GM11168 (cell line): ENCODE measurements around the gene RWDD2A.

Experiments
- in situ Hi-C: fragments of 300-500 bp; cut with MboI; formaldehyde crosslinking; loops from one replicate; pipeline ENCODE4 v1.12.0; 2022; ENCODE audit warnings: low sequenced_read_pairs; ENCODE audit not compliant: unreplicated experiment

The RWDD2A gene

GRCh38 chr6:83198486-83199172 lies 5.5 kb downstream of the RWDD2A start:
- in situ Hi-C loops, result no loop called here

GRCh38 chr6:83199173-83199862 lies 6.2 kb downstream of the RWDD2A start:
- in situ Hi-C loops, result no loop called here

- in situ Hi-C loops, result no loop called here
Measured at GRCh38 chr6:83199863-83200225, 6.7 kb downstream of the RWDD2A start.

GRCh38 chr6:83202031-83202430 lies 8.9 kb downstream of the RWDD2A start:
- in situ Hi-C loops, result no loop called here

- in situ Hi-C loops, result no loop called here
Measured at GRCh38 chr6:83215131-83216047, 22.2 kb downstream of the RWDD2A start.

- in situ Hi-C loops, result no loop called here
Measured at GRCh38 chr6:83216806-83217205, 23.6 kb downstream of the RWDD2A start.

GRCh38 chr6:83218646-83219045 lies 25.5 kb downstream of the RWDD2A start:
- in situ Hi-C loops, result no loop called here

GRCh38 chr6:83220121-83220520 lies 27.0 kb downstream of the RWDD2A start:
- in situ Hi-C loops, result loop anchor here (5.0 kb wide), 1 partner anchor 297 kb away; no protein-coding TSS in a partner anchor

- in situ Hi-C loops, result loop anchor here (5.0 kb wide), 1 partner anchor 296 kb away; no protein-coding TSS in a partner anchor
Measured at GRCh38 chr6:83221276-83221675, 28.1 kb downstream of the RWDD2A start.

- in situ Hi-C loops, result loop anchor here (5.0 kb wide), 1 partner anchor 295 kb away; no protein-coding TSS in a partner anchor
Measured at GRCh38 chr6:83221889-83222479, 28.8 kb downstream of the RWDD2A start.

- in situ Hi-C loops, result no loop called here
Measured at GRCh38 chr6:83226517-83226916, 33.4 kb downstream of the RWDD2A start.

- in situ Hi-C loops, result no loop called here
Measured at GRCh38 chr6:83231146-83231545, 38.0 kb downstream of the RWDD2A start.

- in situ Hi-C loops, result no loop called here
Measured at GRCh38 chr6:83247471-83247870, 54.3 kb downstream of the RWDD2A start.
